HCT116 (cell line): ENCODE results near the gene CXCR4.
"Not testable (repeated sequence)": the region's sequence is repeated elsewhere in the genome, so short reads cannot be mapped to it uniquely, and the experiment has no call there.

Source experiments
- CTCF ChIP-seq, 3 experiments: fragments of 200-600 bp in 1 of 3; sonication (generic) in 1 of 3; IDR thresholded peaks in 2 of 3; conservative IDR thresholded peaks in 1 of 3; 2 replicates each; pipeline ENCODE4 v1.5.1; 2012 to 2017; ENCODE audit warnings: low read depth in 2 of 3, low read length in 2 of 3, antibody characterized with exemption in 1 of 3, borderline replicate concordance in 1 of 3, control low read depth in 1 of 3, mild to moderate bottlenecking in 1 of 3, mixed read lengths in 1 of 3, mixed run types in 1 of 3, moderate library complexity in 1 of 3; ENCODE audit not compliant: insufficient read depth in 1 of 3
- EGR1 ChIP-seq: IDR thresholded peaks from 2 replicates; pipeline ENCODE4 v1.6.1; 2012; ENCODE audit warnings: low read depth
- EZH2phosphoT487 ChIP-seq: fragments of 200-600 bp; IDR thresholded peaks from 2 replicates; pipeline ENCODE4 v1.6.1; 2018; ENCODE audit warnings: antibody characterized with exemption, borderline replicate concordance
- FOSL1 ChIP-seq: IDR thresholded peaks from 2 replicates; pipeline ENCODE4 v1.6.1; 2012; ENCODE audit warnings: low read depth
- JUND ChIP-seq: IDR thresholded peaks from 2 replicates; pipeline ENCODE4 v1.6.1; 2012
- POLR2A ChIP-seq: IDR thresholded peaks from 2 replicates; pipeline ENCODE4 v1.7.0; 2011; ENCODE audit warnings: borderline replicate concordance; ENCODE audit not compliant: insufficient read depth, insufficient read length; ENCODE audit errors: extremely low read depth
- POLR2AphosphoS5 ChIP-seq: IDR thresholded peaks from 2 replicates; pipeline ENCODE4 v1.6.1; 2011; ENCODE audit warnings: mild to moderate bottlenecking, low read depth, low read length, moderate library complexity
- RAD21 ChIP-seq: IDR thresholded peaks from 2 replicates; pipeline ENCODE4 v1.6.1; 2012; ENCODE audit warnings: low read depth, mild to moderate bottlenecking
- REST ChIP-seq: IDR thresholded peaks from 2 replicates; pipeline ENCODE4 v1.6.1; 2012; ENCODE audit warnings: low read depth
- SIN3A ChIP-seq: IDR thresholded peaks from 2 replicates; pipeline ENCODE4 v1.6.1; 2012; ENCODE audit warnings: low read depth
- SRF ChIP-seq: IDR thresholded peaks from 2 replicates; pipeline ENCODE4 v1.6.1; 2012; ENCODE audit warnings: low read depth
- YY1 ChIP-seq: IDR thresholded peaks from 2 replicates; pipeline ENCODE4 v1.6.1; 2011; ENCODE audit warnings: low read length, low read depth, moderate library complexity, mild to moderate bottlenecking; ENCODE audit not compliant: insufficient replicate concordance; ENCODE audit errors: extremely low read depth

GRCh38 chr2:136071887-136072286 lies 46.1 kb downstream of the CXCR4 start:
- not testable (repeated sequence) for TF ChIP-seq CTCF (IDR thresholded peaks at IDR 0.05 in 2 of 3, conservative IDR thresholded peaks at IDR 0.05 in 1 of 3; ENCODE audit: borderline replicate concordance in 1 of 3, insufficient read depth in 1 of 3, low read depth in 2 of 3, low read length in 2 of 3); YY1; REST; JUND; SIN3A; FOSL1; RAD21; POLR2AphosphoS5; EZH2phosphoT487; POLR2A; EGR1; SRF
